ENCODE measurements around the gene ASB7. TPM values are rescaled to one million over a fixed set of nuclear protein-coding genes. Genes with fewer than 3 reads are reported as not detected.
A peak's percentile ranks its signal among the peaks of the same experiment; 100 is the strongest.

ASB7 gene
- polyA plus RNA-seq, 1 donor (not counting 4 experiments of a cell fraction or from before 2014, with no cell fraction given): 10.8 TPM

GRCh38 chr15:100686725-100687473 is 84.5 kb downstream of the ASB7 start:
- Histone ChIP-seq H3K9ac (ENCODE audit: control insufficient read depth, extremely low read depth, insufficient read depth, low read length) (peak overlapping the region; percentile 53), H2AFZ (ENCODE audit: control insufficient read depth, low read length) (no peak overlapping the region), H3K27ac (ENCODE audit: control insufficient read depth, insufficient read depth, low read length) (peak overlapping the region; percentile 62), H3K27me3 (ENCODE audit: control insufficient read depth, extremely low read depth, insufficient read depth, low read length) (no peaks in the 10 kb centered on the region), H3K9me1 (ENCODE audit: control insufficient read depth, extremely low read depth, insufficient read depth, low read length) (no peaks in the 10 kb centered on the region), H3K36me3 (ENCODE audit: control insufficient read depth in 2 of 2, extremely low read depth in 1 of 2, insufficient read depth in 2 of 2, low read length in 2 of 2) (no peaks in the 10 kb centered on the region), H4K20me1 (ENCODE audit: control insufficient read depth, extremely low read depth, insufficient read depth, low read length) (no peaks in the 10 kb centered on the region), H3K4me2 (ENCODE audit: control insufficient read depth, extremely low read depth, insufficient read depth, low read depth, low read length) (peak overlapping the region; percentile 24), H3K4me1 (ENCODE audit: control insufficient read depth, extremely low read depth, insufficient read depth, low read length) (peaks cover 15% of the 10 kb centered on the region), H3K4me3 (ENCODE audit: control insufficient read depth in 2 of 3, extremely low read depth in 1 of 3, insufficient read depth in 2 of 3, low read depth in 1 of 3, low read length in 3 of 3) (no peak overlapping the region), H3K79me2 (ENCODE audit: control insufficient read depth, insufficient read depth, low read length) (no peaks in the 10 kb centered on the region), H3K9me3 (ENCODE audit: control insufficient read depth, low read depth, low read length) (no peaks in the 10 kb centered on the region)
- DNase-seq (ENCODE audit: low read depth, low spot score) (no peak), FAIRE-seq (no peak)
- no peak for TF ChIP-seq EZH2 (IDR thresholded peaks at IDR 0.05; ENCODE audit: low read length)
- TF ChIP-seq CTCF (optimal IDR thresholded peaks at IDR 0.05 in 1 of 3, IDR thresholded peaks at IDR 0.05 in 1 of 3, conservative IDR thresholded peaks at IDR 0.05 in 1 of 3; ENCODE audit: extremely low read depth in 1 of 3, insufficient read depth in 2 of 3, low read length in 3 of 3): no peak
- dilution Hi-C loops (cut with MboI; ENCODE audit: extremely low pct_ligation_motif_present, low sequenced_read_pairs): no loop called here

GRCh38 chr15:100687582-100688141 is 85.3 kb downstream of the ASB7 start:
- Histone ChIP-seq H3K36me3 (ENCODE audit: control insufficient read depth in 2 of 2, extremely low read depth in 1 of 2, insufficient read depth in 2 of 2, low read length in 2 of 2) (no peaks in the 10 kb centered on the region), H3K9ac (ENCODE audit: control insufficient read depth, extremely low read depth, insufficient read depth, low read length) (peak overlapping the region; percentile 53), H3K9me1 (ENCODE audit: control insufficient read depth, extremely low read depth, insufficient read depth, low read length) (no peaks in the 10 kb centered on the region), H4K20me1 (ENCODE audit: control insufficient read depth, extremely low read depth, insufficient read depth, low read length) (no peaks in the 10 kb centered on the region), H3K27me3 (ENCODE audit: control insufficient read depth, extremely low read depth, insufficient read depth, low read length) (no peaks in the 10 kb centered on the region), H3K4me3 (ENCODE audit: control insufficient read depth in 2 of 3, extremely low read depth in 1 of 3, insufficient read depth in 2 of 3, low read depth in 1 of 3, low read length in 3 of 3) (no peak overlapping the region), H2AFZ (ENCODE audit: control insufficient read depth, low read length) (no peak overlapping the region), H3K9me3 (ENCODE audit: control insufficient read depth, low read depth, low read length) (no peaks in the 10 kb centered on the region), H3K4me1 (ENCODE audit: control insufficient read depth, extremely low read depth, insufficient read depth, low read length) (peaks cover 15% of the 10 kb centered on the region), H3K27ac (ENCODE audit: control insufficient read depth, insufficient read depth, low read length) (peak overlapping the region; percentile 62), H3K4me2 (ENCODE audit: control insufficient read depth, extremely low read depth, insufficient read depth, low read depth, low read length) (peak overlapping the region; percentile 24), H3K79me2 (ENCODE audit: control insufficient read depth, insufficient read depth, low read length) (no peaks in the 10 kb centered on the region)
- FAIRE-seq: peak; percentile 52
- DNase-seq (ENCODE audit: low read depth, low spot score): no peak
- TF ChIP-seq CTCF (optimal IDR thresholded peaks at IDR 0.05 in 1 of 3, IDR thresholded peaks at IDR 0.05 in 1 of 3, conservative IDR thresholded peaks at IDR 0.05 in 1 of 3; ENCODE audit: extremely low read depth in 1 of 3, insufficient read depth in 2 of 3, low read length in 3 of 3) (no peak), EZH2 (IDR thresholded peaks at IDR 0.05; ENCODE audit: low read length) (no peak)
- dilution Hi-C loops (cut with MboI; ENCODE audit: extremely low pct_ligation_motif_present, low sequenced_read_pairs): no loop called here

Measured in keratinocyte (primary cell).